KOPT-K1 (cell line): Measurements from ENCODE around the gene RASA4B.
"Not testable (repeated sequence)": the region's sequence is repeated elsewhere in the genome, so short reads cannot be mapped to it uniquely, and the experiment has no call there.

Experiments used
- H3K27ac ChIP-seq: fragments of 200-600 bp; sonication (generic); 2 replicates; pipeline ENCODE4 v1.5.1; 2016; ENCODE audit warnings: antibody characterized with exemption, mild to moderate bottlenecking, low read depth, low read length; ENCODE audit not compliant: poor library complexity, severe bottlenecking
- H3K36me3 ChIP-seq: fragments of 200-600 bp; sonication (generic); 2 replicates; pipeline ENCODE4 v1.5.1; 2017; ENCODE audit warnings: antibody characterized with exemption, mild to moderate bottlenecking, low read length, moderate library complexity; ENCODE audit not compliant: insufficient read depth
- H3K9me3 ChIP-seq: fragments of 200-600 bp; sonication (generic); 2 replicates; pipeline ENCODE4 v1.5.1; 2017; ENCODE audit warnings: antibody characterized with exemption, low read length, mild to moderate bottlenecking; ENCODE audit not compliant: insufficient read depth, poor library complexity, severe bottlenecking

RASA4B gene

GRCh38 chr7:102494026-102494425 is 23.6 kb downstream of the RASA4B start:
- H3K9me3 ChIP-seq, H3K27ac ChIP-seq, H3K36me3 ChIP-seq: not testable (repeated sequence)

DNA sequence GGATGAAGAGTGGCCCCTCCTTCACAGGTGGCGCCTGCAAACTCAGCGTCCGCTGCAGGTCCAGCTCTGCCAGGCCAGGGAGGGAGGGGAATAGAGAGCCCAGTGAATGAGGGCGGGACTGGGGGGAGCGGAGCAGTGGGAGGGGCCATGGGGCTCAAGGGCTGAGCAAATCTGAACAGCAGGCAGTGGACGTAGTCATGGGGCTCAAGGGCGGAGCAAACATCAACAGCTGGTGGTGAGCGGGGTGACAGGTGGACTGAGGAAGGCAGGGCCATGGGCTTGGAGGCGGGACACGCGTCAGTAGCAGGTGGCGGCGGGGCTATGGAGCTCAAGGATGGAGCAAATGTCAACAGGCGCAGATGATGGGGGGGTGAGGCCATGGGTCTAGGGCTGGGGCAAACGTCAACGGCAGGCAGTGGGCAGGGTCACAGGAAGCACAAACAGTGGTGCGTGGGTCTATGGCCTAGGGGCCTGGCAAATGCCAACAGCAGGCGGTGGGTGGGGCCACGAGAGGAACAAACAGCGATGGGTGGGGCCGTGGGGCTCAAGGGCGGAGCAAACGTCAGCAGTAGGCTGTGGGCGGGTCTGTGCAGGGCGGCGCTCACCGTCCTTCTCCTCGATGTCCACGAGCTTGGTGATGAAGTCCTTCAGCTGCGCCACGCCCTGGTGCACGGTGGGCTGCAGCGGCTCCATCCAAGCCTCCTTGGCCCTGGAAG is 24.2 kb downstream of the RASA4B start:
- not testable (repeated sequence) for H3K9me3 ChIP-seq, H3K36me3 ChIP-seq, H3K27ac ChIP-seq

DNA sequence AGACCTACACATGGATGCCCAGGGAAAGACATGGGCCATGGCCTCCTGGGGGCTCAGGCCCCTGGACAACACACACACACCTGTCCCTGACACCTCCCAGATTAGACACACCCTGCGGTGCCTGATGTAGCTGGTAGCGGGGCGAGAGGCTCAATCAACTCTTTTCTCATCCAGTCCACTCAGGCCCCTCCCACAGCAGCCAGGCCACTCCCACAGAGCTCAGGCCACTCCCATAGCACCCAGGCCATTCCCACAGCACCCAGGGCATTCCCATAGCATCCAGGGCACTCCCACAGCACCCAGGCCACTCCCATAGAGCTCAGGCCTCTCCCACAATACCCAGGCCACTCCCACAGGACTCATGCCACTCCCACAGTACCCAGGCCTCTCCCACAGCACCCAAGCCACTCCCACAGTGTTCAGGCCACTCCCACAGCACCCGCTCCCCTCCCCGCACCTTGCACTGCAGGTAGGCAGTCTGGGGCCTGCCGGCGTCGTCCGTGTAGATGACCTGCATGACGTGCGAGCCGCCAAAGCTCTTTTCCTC is 27.0 kb downstream of the RASA4B start:
- not testable (repeated sequence) for H3K9me3 ChIP-seq, H3K27ac ChIP-seq, H3K36me3 ChIP-seq

DNA sequence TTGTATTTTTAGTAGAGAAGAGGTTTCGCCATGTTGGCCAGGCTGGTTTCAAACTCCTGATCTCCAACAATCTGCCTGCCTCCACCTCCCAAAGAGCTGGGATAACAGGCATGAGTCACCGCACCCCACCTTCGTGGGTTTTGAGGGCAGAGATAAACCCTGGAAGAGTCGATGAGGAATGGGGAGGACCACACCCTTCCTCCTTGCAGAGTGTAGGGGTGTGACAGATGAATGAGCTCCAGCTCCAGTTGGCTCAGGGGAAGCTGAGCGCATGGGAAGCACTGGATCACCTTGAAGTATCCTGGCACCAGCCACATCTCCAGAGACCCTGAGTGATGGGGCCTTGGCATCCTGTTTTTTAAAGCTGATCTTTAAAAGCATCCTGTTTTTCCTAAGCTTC is 33.3 kb downstream of the RASA4B start:
- H3K36me3 ChIP-seq, H3K9me3 ChIP-seq, H3K27ac ChIP-seq: not testable (repeated sequence)

GRCh38 chr7:102481962-102482361 is 35.6 kb downstream of the RASA4B start:
- H3K9me3 ChIP-seq, H3K36me3 ChIP-seq, H3K27ac ChIP-seq: not testable (repeated sequence)

DNA sequence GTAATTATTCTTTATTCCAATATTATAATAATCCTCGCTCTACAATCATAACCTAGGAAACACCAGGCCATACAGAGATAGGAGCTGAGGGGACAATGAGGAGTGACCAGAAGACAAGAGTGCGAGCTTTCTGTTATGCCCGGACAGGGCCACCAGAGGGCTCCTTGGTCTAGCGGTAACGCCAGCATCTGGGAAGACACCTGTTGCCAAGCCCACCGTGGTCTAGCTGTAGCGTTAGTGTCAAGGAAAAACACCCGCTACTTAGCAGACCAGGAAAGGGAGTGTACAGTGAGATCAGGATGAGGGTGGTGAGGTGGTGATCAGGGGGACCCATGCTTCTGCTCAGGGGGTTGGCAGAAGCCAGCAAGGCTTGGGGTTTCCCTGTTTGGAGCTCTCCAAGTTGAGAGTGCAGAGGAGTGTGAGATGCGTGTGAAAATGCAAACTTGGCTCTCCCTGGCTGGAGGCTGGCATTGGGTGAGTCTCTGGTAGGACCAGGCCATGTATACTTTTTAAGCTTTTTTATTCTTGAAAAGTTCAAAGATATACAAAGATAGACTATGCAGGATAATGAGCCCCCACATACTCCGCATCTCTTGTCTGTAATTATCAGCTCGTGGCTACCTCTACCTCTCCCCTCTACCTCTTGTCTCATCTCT is 37.5 kb downstream of the RASA4B start:
- H3K9me3 ChIP-seq, H3K36me3 ChIP-seq, H3K27ac ChIP-seq: not testable (repeated sequence)

DNA sequence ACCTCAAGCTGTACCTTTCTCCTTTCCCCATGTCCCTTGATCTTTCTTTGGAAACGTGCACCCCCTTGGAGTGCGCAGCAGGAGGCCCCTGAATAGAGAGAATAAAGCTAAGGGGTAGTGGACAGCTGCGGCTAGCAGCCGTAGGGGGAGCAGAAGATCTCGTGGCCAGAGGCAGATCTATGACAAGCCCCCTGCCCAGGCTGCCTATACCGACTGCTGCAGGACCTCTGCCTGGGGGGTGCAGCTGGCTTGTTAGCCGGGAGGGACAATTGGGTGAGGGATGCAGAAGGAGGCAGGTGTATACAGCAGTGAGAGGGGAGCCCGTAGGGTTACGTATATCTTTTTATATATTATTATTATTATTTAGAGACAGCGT is 38.4 kb downstream of the RASA4B start:
- peak overlapping the region; percentile 25 for H3K27ac ChIP-seq
- H3K36me3 ChIP-seq, H3K9me3 ChIP-seq: not testable (repeated sequence)

- H3K9me3 ChIP-seq, H3K36me3 ChIP-seq: not testable (repeated sequence)
- peak within 1 kb of the TSS; percentile 25 for H3K27ac ChIP-seq
These were observed 39.0 kb downstream of the RASA4B start, which contains the start of gene POLR2J for GRCh38 chr7:102478314-102479208. TSS of gene POLR2J (minus strand) at chr7:102478922. CDS start at chr7:102478860, 62 bp downstream.

- H3K27ac ChIP-seq, H3K9me3 ChIP-seq: not testable (repeated sequence)
- H3K36me3 ChIP-seq: peaks cover 36% of the 10 kb centered on the region
These were observed 42.7 kb downstream of the RASA4B start for GRCh38 chr7:102474736-102475435.

GRCh38 chr7:102474116-102474515 is 43.5 kb downstream of the RASA4B start:
- peaks cover 44% of the 10 kb centered on the region for H3K36me3 ChIP-seq
- H3K27ac ChIP-seq, H3K9me3 ChIP-seq: not testable (repeated sequence)

DNA sequence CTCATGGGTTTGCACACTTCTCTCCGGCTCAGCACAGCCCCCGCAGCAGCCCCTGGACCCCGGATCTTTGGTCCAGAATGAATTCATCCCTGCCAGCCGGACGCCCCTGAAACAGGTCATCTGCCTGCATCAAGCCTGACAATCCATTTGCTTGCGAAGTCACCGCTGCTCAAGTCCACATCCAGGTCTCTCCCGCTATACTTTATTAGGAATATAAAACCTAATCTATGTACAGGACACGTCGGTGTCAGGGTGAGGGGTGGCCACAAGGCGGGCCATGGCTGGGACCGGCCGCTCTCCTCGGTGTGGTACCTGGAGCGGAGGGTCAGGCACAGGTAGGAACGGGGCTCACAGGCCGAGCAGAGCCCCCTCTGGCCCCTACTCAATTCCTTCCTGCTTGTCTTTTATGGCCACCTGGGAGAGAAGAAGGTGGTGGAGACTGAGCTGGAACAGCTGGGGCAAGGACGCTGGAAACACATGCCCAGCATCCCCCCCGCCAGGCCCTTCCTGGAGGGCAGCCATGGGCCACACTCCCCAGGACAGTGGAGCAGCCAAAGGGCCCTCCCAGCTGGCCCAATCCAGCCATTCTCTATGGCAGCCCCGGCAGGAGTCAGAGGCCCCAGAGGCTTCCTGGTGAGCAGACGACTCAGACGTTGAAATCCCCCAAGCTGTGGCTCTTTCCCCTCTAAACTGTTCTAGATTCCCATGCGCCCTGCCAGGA is 44.1 kb downstream of the RASA4B start:
- Histone ChIP-seq H3K9me3 (no peaks in the 10 kb centered on the region), H3K36me3 (peaks cover 50% of the 10 kb centered on the region), H3K27ac (no peak overlapping the region)

GRCh38 chr7:102472126-102473041 is 45.2 kb downstream of the RASA4B start:
- peaks cover 61% of the 10 kb centered on the region for H3K36me3 ChIP-seq
- no peaks in the 10 kb centered on the region for H3K9me3 ChIP-seq
- H3K27ac ChIP-seq: no peak overlapping the region

DNA sequence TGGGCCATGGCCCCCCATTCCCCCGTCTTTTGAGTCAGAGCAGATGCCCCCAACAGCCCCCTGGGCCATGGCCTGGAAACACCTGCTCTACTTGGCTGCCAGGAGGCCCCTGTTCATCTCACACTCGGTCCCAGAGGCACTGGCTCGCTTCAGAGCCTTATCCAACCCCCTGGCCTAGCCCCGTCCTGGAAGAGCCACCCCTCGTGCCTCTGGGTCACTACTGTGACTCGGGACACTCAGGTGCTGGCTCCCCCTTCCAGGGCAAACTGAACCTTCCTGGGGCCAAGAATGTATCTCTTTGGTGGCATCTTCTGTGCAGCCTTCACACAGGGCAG is 45.8 kb downstream of the RASA4B start:
- no peak overlapping the region for H3K27ac ChIP-seq
- H3K9me3 ChIP-seq: no peaks in the 10 kb centered on the region
- H3K36me3 ChIP-seq: peaks cover 63% of the 10 kb centered on the region
